Lower leg skin (tissue), 4 donors: ENCODE measurements around the gene MACROD1. TPM values are rescaled to one million over a fixed set of nuclear protein-coding genes. Genes with fewer than 3 reads are reported as not detected.

ENCODE experiments used
- DNase-seq, 2 donors: peaks; one replicate each; pipeline ENCODE4 v3.0.0-alpha.2; 2019; ENCODE audit warnings: low spot score in 2 of 2
- H3K4me3 ChIP-seq: fragments of 200-600 bp; sonication (generic); 2 replicates; pipeline ENCODE4 v1.5.1; 2017; ENCODE audit warnings: mild to moderate bottlenecking, low read depth; ENCODE audit not compliant: poor library complexity, severe bottlenecking
- CTCF ChIP-seq, 3 donors: fragments of 450-650 bp; IDR thresholded peaks; one replicate each; pipeline ENCODE4 v1.5.1; 2016; ENCODE audit warnings: antibody characterized with exemption in 3 of 3, mild to moderate bottlenecking in 3 of 3, moderate library complexity in 2 of 3
- POLR2A ChIP-seq, 2 donors: fragments of 450-650 bp; IDR thresholded peaks; one replicate each; pipeline ENCODE4 v1.6.1; 2016 to 2017; ENCODE audit warnings: antibody characterized with exemption in 2 of 2, mild to moderate bottlenecking in 1 of 2, moderate library complexity in 1 of 2
- WGBS, 2 donors: methylation state at CpG; one replicate each; pipeline ENCODE4 v1.1.5; 2018; 5-methylcytosine and 5-hydroxymethylcytosine counted together
- intact Hi-C: fragments of 100-400 bp; cut with DNase I; formaldehyde crosslinking; loops from one replicate; pipeline ENCODE4 v1.15.0; 2023; ENCODE audit warnings: low total_unique reads
- total RNA-seq, 4 donors: library from RNA; depleted of rRNA; stranded (reverse); fragments of >200 nt; gene quantifications; one replicate each; pipeline ENCODE4 v1.1.0, GENCODE V29; 2016

Gene MACROD1
- total RNA-seq, 4 donors from 2014 or later = 44.8 to 74.8 (median 55.6) TPM

- intact Hi-C loops = no loop called here
- WGBS, 2 donors = 69 to 80% methylated on average over 9 of the region's 9 CpGs
- TF ChIP-seq CTCF (IDR thresholded peaks at IDR 0.05) (no peak), POLR2A (IDR thresholded peaks at IDR 0.05) (no peak)
- no peak for DNase-seq
- no peak overlapping the region for H3K4me3 ChIP-seq
These were observed 34.2 kb downstream of the MACROD1 start for GRCh38 chr11:64131683-64132190.

GRCh38 chr11:64130618-64131017 is 35.3 kb downstream of the MACROD1 start:
- no peak overlapping the region for H3K4me3 ChIP-seq
- WGBS, 2 donors = 71 to 91% methylated on average over 13 of the region's 13 CpGs
- TF ChIP-seq POLR2A (IDR thresholded peaks at IDR 0.05) (no peak), CTCF (IDR thresholded peaks at IDR 0.05) (no peak)
- intact Hi-C loops = no loop called here
- no peak for DNase-seq

GRCh38 chr11:64129403-64129802 is 36.5 kb downstream of the MACROD1 start:
- WGBS, 2 donors = 80 to 82% methylated on average over 6 to 8 of the region's 8 CpGs
- no peak overlapping the region for H3K4me3 ChIP-seq
- TF ChIP-seq CTCF (IDR thresholded peaks at IDR 0.05) (no peak), POLR2A (IDR thresholded peaks at IDR 0.05) (no peak)

GRCh38 chr11:64128255-64129006 is 37.5 kb downstream of the MACROD1 start:
- TF ChIP-seq CTCF (IDR thresholded peaks at IDR 0.05) (no peak), POLR2A (IDR thresholded peaks at IDR 0.05) (no peak)
- intact Hi-C loops = no loop called here
- no peak overlapping the region for H3K4me3 ChIP-seq
- WGBS, 2 donors = 71 to 75% methylated on average over 13 to 15 of the region's 15 CpGs
- no peak for DNase-seq

More at GRCh38 chr11:64129403-64129802, 36.5 kb downstream of the MACROD1 start:
- intact Hi-C loops = no loop called here
- no peak for DNase-seq

- TF ChIP-seq POLR2A (IDR thresholded peaks at IDR 0.05) = no peak
- no peak for TF ChIP-seq CTCF (IDR thresholded peaks at IDR 0.05)
- no peak overlapping the region for H3K4me3 ChIP-seq
- intact Hi-C loops = no loop called here
- WGBS, 2 donors = 82 to 89% methylated on average over 18 to 23 of the region's 24 CpGs
- DNase-seq = no peak
These were observed 38.4 kb downstream of the MACROD1 start for GRCh38 chr11:64127267-64128072.
